Activated T-helper 17 cell treated with anti-CD3 and anti-CD28 coated beads, Interleukin-2, amount 50 U/mL, for 72 hours (primary cell): ENCODE data around the gene ZNF649. TPM values are rescaled to one million over a fixed set of nuclear protein-coding genes. Genes with fewer than 3 reads are reported as not detected.
"Not testable (repeated sequence)": the region's sequence is repeated elsewhere in the genome, so short reads cannot be mapped to it uniquely, and the experiment has no call there.

Experiments
- ATAC-seq: fragments of 150-1000 bp; cut with Tn5 transposase; replicated peaks from 2 replicates; pipeline ENCODE4 v1.10.0; 2021; ENCODE audit warnings: mild to moderate bottlenecking, moderate library complexity
- H3K27ac Mint-ChIP-seq: one replicate; pipeline ENCODE4 v1.8.0; 2022; ENCODE audit warnings: mixed read lengths
- H3K27me3 Mint-ChIP-seq: one replicate; pipeline ENCODE4 v1.8.0; 2022; ENCODE audit warnings: mixed read lengths
- H3K36me3 Mint-ChIP-seq: one replicate; pipeline ENCODE4 v1.8.0; 2022; ENCODE audit warnings: low read depth, mild to moderate bottlenecking, mixed read lengths
- H3K4me1 Mint-ChIP-seq: one replicate; pipeline ENCODE4 v1.8.0; 2022; ENCODE audit warnings: mixed read lengths
- H3K4me3 Mint-ChIP-seq: one replicate; pipeline ENCODE4 v1.8.0; 2022; ENCODE audit warnings: mild to moderate bottlenecking, mixed read lengths
- H3K9me3 Mint-ChIP-seq: one replicate; pipeline ENCODE4 v1.8.0; 2022; ENCODE audit warnings: mixed read lengths
- total RNA-seq, 2 donors: library from RNA; stranded (reverse); gene quantifications; one replicate each; pipeline ENCODE4 v1.2.3, GENCODE V29; 2022

Gene ZNF649
- total RNA-seq, 2 donors from 2014 or later: 4.4 to 6.9 TPM

DNA sequence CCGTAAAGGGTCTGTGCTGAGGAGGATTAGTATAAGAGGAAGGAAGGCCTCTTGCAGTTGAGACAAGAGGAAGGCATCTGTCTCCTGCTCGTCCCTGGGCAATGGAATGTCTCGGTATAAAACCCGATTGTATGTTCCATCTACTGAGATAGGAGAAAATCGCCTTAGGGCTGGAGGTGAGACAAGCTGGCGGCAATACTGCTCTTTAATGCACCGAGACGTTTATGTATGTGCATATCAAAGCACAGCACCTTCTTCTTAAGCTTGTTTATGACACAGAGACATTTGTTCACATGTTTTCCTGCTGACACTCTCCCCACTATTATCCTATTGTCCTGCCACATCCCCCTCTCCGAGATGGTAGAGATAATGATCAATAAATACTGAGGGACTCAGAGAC lies 1.3 kb upstream of the ZNF649 start:
- not testable (repeated sequence) for H3K4me1 Mint-ChIP-seq, H3K27ac Mint-ChIP-seq, ATAC-seq
- Mint-ChIP-seq H3K27me3 (peaks cover 14% of the 10 kb centered on the region), H3K9me3 (peaks cover 27% of the 10 kb centered on the region), H3K36me3 (peaks cover 37% of the 10 kb centered on the region), H3K4me3 (peak overlapping the region; percentile 92)

DNA sequence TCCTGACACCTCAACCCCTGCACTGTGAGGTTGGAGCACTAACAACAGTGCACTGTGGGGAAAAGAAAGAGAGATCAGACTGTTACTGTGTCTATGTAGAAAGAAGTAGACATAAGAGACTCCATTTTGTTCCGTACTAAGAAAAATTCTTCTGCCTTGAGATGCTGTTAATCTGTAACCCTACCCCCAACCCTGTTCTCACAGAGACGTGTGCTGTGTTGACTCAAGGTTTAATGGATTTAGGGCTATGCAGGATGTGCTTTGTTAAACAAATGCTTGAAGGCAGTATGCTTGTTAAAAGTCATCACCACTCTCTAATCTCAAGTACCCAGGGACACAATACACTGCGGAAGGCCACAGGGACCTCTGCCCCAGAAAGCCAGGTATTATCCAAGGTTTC lies 822 bp upstream of the ZNF649 start:
- Mint-ChIP-seq H3K36me3 (peaks cover 41% of the 10 kb centered on the region), H3K4me3 (peak overlapping the region; percentile 92), H3K9me3 (peaks cover 27% of the 10 kb centered on the region), H3K27me3 (peaks cover 14% of the 10 kb centered on the region)
- not testable (repeated sequence) for H3K27ac Mint-ChIP-seq, ATAC-seq, H3K4me1 Mint-ChIP-seq

DNA sequence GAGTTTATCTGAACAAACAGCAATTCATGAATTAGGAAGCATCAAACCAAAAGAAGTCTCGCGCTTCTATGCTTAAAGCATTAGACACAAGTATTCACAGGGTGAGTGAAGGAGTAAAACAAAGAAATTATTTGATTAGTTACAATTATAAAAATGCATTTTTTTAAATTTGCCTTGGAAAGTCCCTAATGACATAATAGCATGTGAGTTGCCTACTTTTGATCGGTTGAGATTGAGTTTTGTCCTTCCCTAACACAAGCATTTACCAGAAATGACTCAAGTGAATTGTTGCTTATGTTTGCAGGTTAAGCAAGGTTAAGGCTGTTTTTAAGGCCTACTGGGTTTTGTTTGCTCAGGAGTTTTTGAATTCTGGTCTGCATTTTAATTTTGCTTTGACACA lies 389 bp upstream of the ZNF649 start:
- Mint-ChIP-seq H3K36me3 (peaks cover 46% of the 10 kb centered on the region), H3K4me1 (peaks cover 7% of the 10 kb centered on the region), H3K27ac (peak overlapping the region; percentile 94), H3K4me3 (peak overlapping the region; percentile 92), H3K9me3 (peaks cover 29% of the 10 kb centered on the region), H3K27me3 (peaks cover 14% of the 10 kb centered on the region)
- peak; percentile 19 for ATAC-seq

DNA sequence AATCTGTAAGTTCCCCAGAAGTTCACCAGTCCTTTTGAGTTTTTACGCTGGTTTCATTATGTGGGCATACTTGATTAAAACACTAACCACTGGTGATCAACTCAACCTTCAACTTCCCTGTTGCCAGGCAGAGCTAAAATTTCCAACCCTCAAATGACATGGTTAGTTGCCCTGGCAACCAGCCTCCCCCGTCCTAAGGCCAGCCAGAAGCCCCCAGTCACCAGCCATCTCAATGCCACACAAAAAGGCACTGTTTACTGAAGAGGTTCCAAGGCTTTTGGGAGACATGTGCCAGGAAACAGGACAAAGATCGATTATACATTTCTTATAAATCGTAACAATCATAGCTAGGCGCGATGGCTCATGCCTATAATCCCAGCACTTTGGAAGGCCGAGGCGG lies 1.6 kb downstream of the ZNF649 start:
- Mint-ChIP-seq H3K27me3 (peaks cover 8% of the 10 kb centered on the region), H3K9me3 (peaks cover 27% of the 10 kb centered on the region)

DNA sequence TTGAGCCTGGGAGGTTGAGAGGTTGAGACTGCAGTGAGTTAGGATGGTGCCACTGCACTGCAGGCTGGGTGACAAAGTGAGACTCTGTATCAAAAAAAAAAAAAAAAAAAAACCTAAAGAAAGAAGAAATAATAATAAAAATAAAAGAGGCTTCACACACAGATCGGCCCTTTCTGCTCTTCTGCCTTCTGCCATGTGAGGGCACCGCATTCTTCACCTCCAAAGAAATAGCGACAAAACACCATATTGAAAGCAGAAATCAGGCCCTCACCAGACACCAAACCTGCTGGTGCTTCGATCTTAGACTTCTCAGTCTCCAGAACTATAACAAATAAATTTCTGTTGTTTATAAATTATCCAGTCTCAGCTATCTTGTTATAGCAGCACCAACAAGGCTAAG lies 3.0 kb downstream of the ZNF649 start:
- no peak overlapping the region for H3K4me3 Mint-ChIP-seq
- H3K27me3 Mint-ChIP-seq: no peaks in the 10 kb centered on the region
- H3K9me3 Mint-ChIP-seq: peaks cover 22% of the 10 kb centered on the region
- no peak overlapping the region for H3K27ac Mint-ChIP-seq
- no peak for ATAC-seq
- peaks cover 74% of the 10 kb centered on the region for H3K36me3 Mint-ChIP-seq
- peaks cover 7% of the 10 kb centered on the region for H3K4me1 Mint-ChIP-seq

More for the DNA sequence above, 1.6 kb downstream of the ZNF649 start:
- Mint-ChIP-seq H3K4me3 (peak overlapping the region; percentile 92), H3K36me3 (peaks cover 66% of the 10 kb centered on the region), H3K4me1 (peaks cover 7% of the 10 kb centered on the region), H3K27ac (no peak overlapping the region)
- no peak for ATAC-seq

DNA sequence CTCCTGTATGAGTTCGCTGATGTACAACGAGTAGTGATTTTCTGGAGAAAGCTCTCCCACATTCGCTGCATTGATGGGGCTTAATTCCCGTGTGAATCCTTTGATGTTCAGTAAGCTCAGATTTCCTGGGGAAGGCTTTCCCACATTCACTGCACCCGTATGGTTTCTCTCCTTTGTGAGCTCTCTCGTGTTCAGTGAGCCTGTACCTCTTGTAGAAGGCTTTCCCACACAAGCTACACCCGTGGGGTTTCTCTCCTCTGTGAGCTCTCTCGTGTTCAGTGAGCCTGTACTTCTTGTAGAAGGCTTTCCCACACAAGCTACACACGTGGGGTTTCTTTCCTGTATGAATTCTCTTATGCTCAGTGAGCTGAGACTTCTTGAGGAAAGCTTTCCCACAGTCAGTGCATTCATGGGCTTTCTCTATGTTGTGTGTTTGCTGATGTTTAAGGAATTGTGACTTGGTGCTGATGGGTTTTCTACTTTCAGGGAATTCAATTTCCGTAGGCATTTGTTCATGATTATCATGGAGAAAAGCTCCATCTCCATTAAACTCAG lies 13.5 kb downstream of the ZNF649 start:
- Mint-ChIP-seq H3K9me3 (peaks cover 54% of the 10 kb centered on the region), H3K27me3 (no peaks in the 10 kb centered on the region)

DNA sequence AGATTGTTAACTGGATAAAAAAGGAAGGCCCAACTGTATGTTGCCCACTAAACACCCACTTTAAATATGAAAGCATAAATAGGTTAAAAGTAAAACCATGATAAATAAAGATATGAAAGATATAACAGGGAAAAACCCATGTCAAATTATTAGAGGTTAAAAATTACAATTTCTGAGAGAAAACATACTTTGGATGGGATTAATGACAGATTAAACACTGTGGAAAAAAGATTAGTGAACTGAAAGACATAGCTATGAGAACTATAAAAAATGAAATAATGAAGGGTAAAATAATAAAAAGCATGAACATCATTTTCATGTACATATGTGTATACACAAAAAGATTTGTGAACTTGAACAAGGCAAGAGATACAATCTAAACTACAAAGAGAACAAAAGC lies 14.9 kb downstream of the ZNF649 start:
- Mint-ChIP-seq H3K36me3 (peaks cover 80% of the 10 kb centered on the region), H3K9me3 (peaks cover 52% of the 10 kb centered on the region), H3K27ac (no peak overlapping the region), H3K27me3 (no peaks in the 10 kb centered on the region), H3K4me1 (peaks cover 6% of the 10 kb centered on the region), H3K4me3 (no peak overlapping the region)
- ATAC-seq: no peak

More for the DNA sequence above, 13.5 kb downstream of the ZNF649 start:
- Mint-ChIP-seq H3K27ac (no peak overlapping the region), H3K4me3 (no peak overlapping the region), H3K4me1 (peaks cover 6% of the 10 kb centered on the region), H3K36me3 (peaks cover 89% of the 10 kb centered on the region)
- ATAC-seq: no peak

DNA sequence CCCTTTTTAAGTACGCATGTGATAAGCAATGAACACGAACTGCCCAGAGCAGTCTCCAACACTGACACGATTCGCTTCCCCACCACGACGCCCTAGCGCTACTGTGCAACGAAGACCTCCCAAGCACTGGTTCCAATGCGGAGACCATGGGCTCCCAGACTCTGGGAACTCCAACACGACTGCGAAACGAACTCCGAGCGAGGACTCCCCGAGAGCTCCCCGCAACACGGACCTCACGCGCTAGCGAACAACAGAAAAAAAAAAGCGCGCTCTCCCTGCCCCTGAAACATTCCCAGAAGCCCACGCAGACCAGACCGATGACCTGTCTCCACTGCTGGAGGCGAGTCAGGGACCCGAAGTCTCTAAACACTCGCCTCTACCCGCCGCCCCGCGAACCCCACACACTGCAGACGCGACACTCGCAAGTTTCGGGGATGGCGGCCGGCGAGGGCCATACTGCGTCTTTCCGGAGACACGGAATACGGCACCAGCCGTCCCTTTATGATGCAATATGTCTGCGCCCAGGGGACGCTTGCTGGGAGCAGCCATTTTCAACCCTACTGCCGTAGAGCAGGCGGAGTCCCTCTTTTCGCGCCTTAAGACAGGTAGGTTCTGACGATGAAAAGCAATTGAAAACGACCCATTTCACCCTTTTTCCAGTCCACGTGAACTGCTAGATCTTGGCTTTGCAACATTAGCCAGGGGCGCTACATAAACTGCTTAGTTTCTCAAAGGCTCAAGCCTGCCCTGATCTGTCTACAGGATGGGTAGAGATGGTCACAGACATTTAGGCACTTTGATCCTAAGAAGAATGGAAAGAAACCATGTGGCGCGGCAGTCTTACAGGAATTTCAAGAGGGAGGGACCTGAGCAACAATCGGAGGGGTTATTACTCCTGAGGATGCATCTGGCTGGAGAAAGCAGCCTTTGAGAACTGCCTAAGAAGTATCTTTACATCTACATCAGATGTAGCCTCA lies 17.0 kb downstream of the ZNF649 start, which contains the start of gene ZNF577:
Gene ZNF577 (minus strand): TSS at position 430 of the 977 bp plus-strand sequence. CDS start 7,569 bp downstream, outside the sequence.
- peak; percentile 90 for ATAC-seq
- no peaks in the 10 kb centered on the region for H3K27me3 Mint-ChIP-seq
- peak within 1 kb of the TSS; percentile 91 for H3K27ac Mint-ChIP-seq
- H3K9me3 Mint-ChIP-seq: peaks cover 37% of the 10 kb centered on the region
- H3K4me1 Mint-ChIP-seq: peaks cover 6% of the 10 kb centered on the region
- H3K36me3 Mint-ChIP-seq: peaks cover 59% of the 10 kb centered on the region
- peak within 1 kb of the TSS; percentile 95 for H3K4me3 Mint-ChIP-seq

DNA sequence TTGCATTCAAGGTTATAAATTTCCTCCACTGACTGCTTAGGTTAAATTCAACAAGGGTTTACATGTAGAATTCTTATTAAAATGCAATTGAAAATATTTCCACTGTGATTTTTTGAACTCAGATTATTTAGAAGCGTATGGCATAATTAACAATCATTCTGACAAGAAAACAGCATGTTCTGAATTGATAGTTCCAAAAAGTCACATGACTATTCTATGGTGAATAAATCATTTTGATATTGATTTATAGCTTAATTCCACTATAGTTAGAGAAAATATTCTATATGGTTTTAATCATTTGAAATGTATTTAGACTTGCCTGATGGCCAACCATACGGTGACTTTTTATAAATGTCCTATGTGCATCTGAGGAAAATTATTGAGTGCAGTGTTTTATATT lies 20.1 kb downstream of the ZNF649 start:
- H3K27me3 Mint-ChIP-seq: no peaks in the 10 kb centered on the region
- no peak overlapping the region for H3K4me3 Mint-ChIP-seq
- H3K9me3 Mint-ChIP-seq: peaks cover 33% of the 10 kb centered on the region
- peaks cover 6% of the 10 kb centered on the region for H3K4me1 Mint-ChIP-seq
- peaks cover 51% of the 10 kb centered on the region for H3K36me3 Mint-ChIP-seq
- H3K27ac Mint-ChIP-seq: no peak overlapping the region
- no peak for ATAC-seq

DNA sequence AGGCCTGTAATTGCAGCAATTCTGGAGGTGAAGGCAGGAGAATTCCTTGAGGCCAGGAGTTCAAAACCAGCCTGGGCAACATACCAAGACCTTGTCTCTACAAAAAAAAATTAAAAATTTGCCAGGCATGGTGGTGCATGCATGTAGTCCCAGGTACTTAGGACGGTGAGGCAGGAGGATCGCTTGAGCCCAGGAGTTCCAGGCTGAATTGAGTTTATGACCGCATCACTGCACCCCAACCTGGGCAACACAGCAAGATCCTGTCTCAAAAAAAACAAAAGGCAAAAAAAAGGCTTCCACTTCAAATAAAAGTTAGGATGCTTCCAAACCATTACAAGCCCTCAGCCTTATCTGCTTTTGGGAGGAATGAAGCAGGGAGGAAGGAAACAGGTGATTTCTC lies 22.3 kb downstream of the ZNF649 start:
- Mint-ChIP-seq H3K36me3 (peaks cover 51% of the 10 kb centered on the region), H3K9me3 (peaks cover 23% of the 10 kb centered on the region), H3K27me3 (no peaks in the 10 kb centered on the region), H3K4me3 (no peak overlapping the region), H3K4me1 (no peaks in the 10 kb centered on the region), H3K27ac (no peak overlapping the region)
- ATAC-seq: no peak

DNA sequence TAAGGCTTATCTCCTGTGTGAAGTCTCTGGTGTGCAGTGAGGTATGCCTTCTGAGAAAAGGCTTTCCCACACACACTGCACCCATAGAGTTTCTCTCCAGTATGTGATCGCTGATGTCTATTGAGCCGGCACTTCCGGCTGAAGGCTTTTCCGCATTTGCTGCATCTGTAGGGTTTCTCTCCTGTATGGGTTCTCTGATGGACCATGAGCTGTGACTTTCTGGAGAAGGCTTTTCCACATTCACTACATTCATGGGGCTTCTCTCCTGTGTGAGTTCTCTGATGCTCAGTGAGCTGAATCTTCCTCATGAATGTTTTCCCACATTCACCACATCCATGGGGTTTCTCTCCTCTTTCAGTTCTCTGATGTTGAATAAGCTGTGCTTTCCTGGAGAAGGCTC lies 31.7 kb downstream of the ZNF649 start:
- H3K36me3 Mint-ChIP-seq: peaks cover 58% of the 10 kb centered on the region
- no peak overlapping the region for H3K4me3 Mint-ChIP-seq
- ATAC-seq: no peak
- H3K4me1 Mint-ChIP-seq: no peaks in the 10 kb centered on the region
- H3K9me3 Mint-ChIP-seq: peaks cover 59% of the 10 kb centered on the region
- H3K27ac Mint-ChIP-seq: no peak overlapping the region
- no peaks in the 10 kb centered on the region for H3K27me3 Mint-ChIP-seq

DNA sequence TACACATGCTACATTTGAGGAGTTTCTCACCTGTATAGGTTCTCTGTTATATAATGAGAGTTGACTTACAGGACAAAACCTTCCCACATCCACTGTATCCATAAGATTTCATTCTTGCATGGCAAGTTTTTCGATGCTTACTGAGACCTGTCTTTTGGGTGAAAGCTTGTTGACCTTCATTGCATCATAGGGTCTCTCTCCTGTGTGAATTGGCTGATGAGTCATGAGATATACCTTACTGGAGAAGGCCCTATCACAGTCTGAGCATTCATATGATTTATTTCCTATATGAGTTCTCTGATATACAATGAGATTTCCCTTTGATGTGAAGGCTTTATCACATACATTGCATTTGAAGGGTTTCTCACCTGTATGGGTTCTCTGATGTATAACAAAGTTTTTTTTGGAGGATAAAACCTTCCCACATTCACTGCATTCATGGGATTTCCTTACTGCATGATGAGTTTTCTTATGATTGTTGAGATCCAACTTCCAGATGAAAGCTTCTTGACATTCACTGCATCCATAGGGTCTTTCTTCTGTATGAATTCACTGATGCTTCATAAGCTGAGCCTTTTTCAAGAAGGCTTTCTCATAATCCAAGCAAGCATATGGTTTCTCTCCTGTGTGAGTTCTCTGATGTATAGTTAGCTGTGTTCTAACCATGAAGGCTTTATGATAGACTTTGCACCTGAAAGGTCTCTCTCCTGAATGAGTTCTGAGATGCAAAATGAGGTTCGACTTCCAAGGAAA lies 42.8 kb downstream of the ZNF649 start:
- no peak for ATAC-seq
- Mint-ChIP-seq H3K4me3 (no peak overlapping the region), H3K9me3 (peaks cover 39% of the 10 kb centered on the region), H3K27ac (no peak overlapping the region), H3K36me3 (peaks cover 6% of the 10 kb centered on the region), H3K27me3 (no peaks in the 10 kb centered on the region), H3K4me1 (no peaks in the 10 kb centered on the region)
